Stomach (tissue), 9 donors: ENCODE data around the gene PCYT2. TPM values are rescaled to one million over a fixed set of nuclear protein-coding genes. Genes with fewer than 3 reads are reported as not detected.

Experiments
- DNase-seq, 2 donors: peaks; one replicate each; pipeline versions ENCODE4 v3.0.0 to v3.0.0-alpha.2; 2013 to 2019
- H3K27ac ChIP-seq, 5 donors: fragments of 200-600 bp in 4 of 5; sonication (generic) in 4 of 5; one replicate each; pipeline ENCODE4 v1.5.1; 2013 to 2019; ENCODE audit warnings: mild to moderate bottlenecking in 1 of 5, moderate library complexity in 1 of 5
- H3K27me3 ChIP-seq, 3 donors: fragments of 200-600 bp; sonication (generic); one replicate each; pipeline ENCODE4 v1.5.1; 2017 to 2019; ENCODE audit warnings: mixed run types in 1 of 3
- H3K36me3 ChIP-seq, 4 donors: fragments of 200-600 bp; sonication (generic); 1 replicate in 3 of 4; 2 replicates in 1 of 4; pipeline ENCODE4 v1.5.1; 2016 to 2019
- H3K4me1 ChIP-seq, 4 donors: fragments of 200-600 bp; sonication (generic); one replicate each; pipeline ENCODE4 v1.5.1; 2016 to 2019
- H3K4me3 ChIP-seq, 4 donors: fragments of 200-600 bp; sonication (generic) in 3 of 4; one replicate each; pipeline ENCODE4 v1.5.1; 2016 to 2019; ENCODE audit warnings: mild to moderate bottlenecking in 1 of 4
- H3K9me3 ChIP-seq, 4 donors: fragments of 200-600 bp; sonication (generic); one replicate each; pipeline ENCODE4 v1.5.1; 2016 to 2019
- CTCF ChIP-seq, 7 experiments: fragments of 450-650 bp in 4 of 7; fragments of 200-600 bp in 3 of 7; sonication (generic) in 3 of 7; IDR thresholded peaks; one replicate each; pipeline ENCODE4 v1.5.1; 2016 to 2019; ENCODE audit warnings: antibody characterized with exemption in 7 of 7, control low read depth in 2 of 7, mild to moderate bottlenecking in 1 of 7
- EP300 ChIP-seq: sonication (generic); formaldehyde crosslinking; IDR thresholded peaks from one replicate; pipeline ENCODE4 v1.6.1; 2017; ENCODE audit warnings: antibody characterized with exemption
- POLR2A ChIP-seq, 4 donors: fragments of 450-650 bp; IDR thresholded peaks; one replicate each; pipeline ENCODE4 v1.6.1; 2016; ENCODE audit warnings: antibody characterized with exemption in 4 of 4, control low read depth in 2 of 4, mild to moderate bottlenecking in 1 of 4, moderate library complexity in 1 of 4
- POLR2AphosphoS5 ChIP-seq, 3 donors: sonication (generic); formaldehyde crosslinking; IDR thresholded peaks; one replicate each; pipeline ENCODE4 v1.6.1; 2016; ENCODE audit warnings: antibody characterized with exemption in 3 of 3
- whole genome bisulfite sequencing, 5 donors: extraction: QIAGEN DNeasy Blood & Tissue Kit in 3 of 5; methylation state at CpG; one replicate each; pipeline versions ENCODE4 v1.1.5 to v1.1.7; 2013 to 2018; 5-methylcytosine and 5-hydroxymethylcytosine counted together
- intact Hi-C: fragments of 100-400 bp; cut with DNase I; formaldehyde crosslinking; loops from one replicate; pipeline ENCODE4 v1.15.1; 2023; ENCODE audit warnings: low total_unique reads
- polyA plus RNA-seq, 3 donors: library from polyadenylated mRNA; stranded (reverse); fragments of 200-250 nt; gene quantifications; one replicate each; pipeline ENCODE4 v1.2.3, GENCODE V29; 2013
- total RNA-seq, 5 donors: library from RNA; depleted of rRNA; stranded (reverse); fragments of >200 nt; gene quantifications; one replicate each; pipeline versions ENCODE4 v1.1.0 to v1.2.3, GENCODE V29; 2014 to 2016
- donor health status: healthy with polysubstance abuse.
- donor health status: Bipolar disorder and iron deficiency.
- donor health status: healthy.

PCYT2 gene
- total and polyA plus RNA-seq, 8 donors, result 17.5 to 119 (median 41.2) TPM

GRCh38 chr17:81926451-81927151 is 15.4 kb upstream of the PCYT2 start:
- WGBS, 5 donors, result 0 to 1% (median 0%) methylated on average over 10 to 46 of the region's 46 CpGs
- Histone ChIP-seq H3K4me3 (peak overlapping the region; percentile 92 to 98 (median 94)), H3K36me3 (peaks cover 8 to 13% (median 12%) of the 10 kb centered on the region in 4 donors), H3K4me1 (peaks cover 53 to 66% (median 63%) of the 10 kb centered on the region in 4 donors), H3K27ac (peak overlapping the region; percentile 93 to 99 (median 98)), H3K27me3 (peaks cover 0 to 31% (median 6%) of the 10 kb centered on the region in 3 donors), H3K9me3 (no peaks in the 10 kb centered on the region)
- peak; percentile 89 to 92 for DNase-seq
- intact Hi-C loops, result no loop called here
- TF ChIP-seq POLR2AphosphoS5 (IDR thresholded peaks at IDR 0.05), result peak in 2 of 3 donors; percentile 81
- no peak for TF ChIP-seq CTCF (IDR thresholded peaks at IDR 0.05)

- peak overlapping the region; percentile 92 to 98 (median 94) for H3K4me3 ChIP-seq
- no peak for DNase-seq
- peaks cover 53 to 71% (median 67%) of the 10 kb centered on the region in 4 donors for H3K4me1 ChIP-seq
- intact Hi-C loops, result no loop called here
- no peaks in the 10 kb centered on the region for H3K9me3 ChIP-seq
- WGBS, 5 donors, result 39 to 53% (median 48%) methylated on average over 3 to 10 of the region's 10 CpGs
- H3K27me3 ChIP-seq, result peaks cover 0 to 25% (median 6%) of the 10 kb centered on the region in 3 donors
- H3K36me3 ChIP-seq, result peaks cover 8 to 17% (median 16%) of the 10 kb centered on the region in 4 donors
- TF ChIP-seq EP300, result no peak
- no peak for TF ChIP-seq CTCF (IDR thresholded peaks at IDR 0.05)
- no peak for TF ChIP-seq POLR2AphosphoS5 (IDR thresholded peaks at IDR 0.05)
- TF ChIP-seq POLR2A (IDR thresholded peaks at IDR 0.05), result no peak
- H3K27ac ChIP-seq, result peak overlapping the region; percentile 93 to 99 (median 98)
Measured at GRCh38 chr17:81925860-81926450, 14.8 kb upstream of the PCYT2 start.

GRCh38 chr17:81924557-81925532 is 13.6 kb upstream of the PCYT2 start:
- peak in 1 of 2 donors; percentile 72 for DNase-seq
- intact Hi-C loops, result no loop called here
- Histone ChIP-seq H3K27me3 (peaks cover 0 to 19% (median 6%) of the 10 kb centered on the region in 3 donors), H3K4me1 (peaks cover 53 to 82% (median 78%) of the 10 kb centered on the region in 4 donors), H3K27ac (peak overlapping the region; percentile 1 to 99 (median 98)), H3K4me3 (peak overlapping the region in 2 of 4 donors; percentile 38 to 41), H3K9me3 (no peaks in the 10 kb centered on the region), H3K36me3 (peaks cover 16 to 28% (median 26%) of the 10 kb centered on the region in 4 donors)
- TF ChIP-seq POLR2A (IDR thresholded peaks at IDR 0.05) (no peak), EP300 (no peak)
- WGBS, 5 donors, result 52 to 76% (median 54%) methylated on average over 6 to 21 of the region's 21 CpGs

GRCh38 chr17:81923302-81924260 is 12.4 kb upstream of the PCYT2 start:
- TF ChIP-seq CTCF (IDR thresholded peaks at IDR 0.05), result no peak
- TF ChIP-seq POLR2AphosphoS5 (IDR thresholded peaks at IDR 0.05), result peak in 2 of 3 donors; percentile 59 to 64
- 7 to 26% (median 21%) methylated on average over 14 to 32 of the region's 32 CpGs for WGBS, 5 donors
- intact Hi-C loops, result no loop called here
- Histone ChIP-seq H3K9me3 (no peaks in the 10 kb centered on the region), H3K27me3 (peaks cover 0 to 6% (median under 1%) of the 10 kb centered on the region in 3 donors), H3K4me3 (peak overlapping the region; percentile 28 to 41 (median 36)), H3K4me1 (peaks cover 62 to 91% (median 84%) of the 10 kb centered on the region in 4 donors), H3K27ac (peak overlapping the region; percentile 77 to 99 (median 98)), H3K36me3 (peaks cover 23 to 39% (median 30%) of the 10 kb centered on the region in 4 donors)
- DNase-seq, result peak; percentile 85 to 93
